Activated CD4-positive, alpha-beta T cell treated with anti-CD3 and anti-CD28 coated beads, Interleukin-2, amount 10 ng/mL, durations not matched to agents 7 days and 5 days (primary cell): ENCODE results near the gene RELN. TPM values are rescaled to one million over a fixed set of nuclear protein-coding genes. Genes with fewer than 3 reads are reported as not detected.

Experiments
- CTCF ChIA-PET: fragments of 350-600 bp; sonication (Branson Sonifier 250); formaldehyde crosslinking; loops from one replicate; lab custom pipeline; 2021; ENCODE audit warnings: antibody characterized with exemption; lab: Charles Lee
- POLR2A ChIA-PET: fragments of 350-600 bp; sonication (Branson Sonifier 250); formaldehyde crosslinking; loops from one replicate; lab custom pipeline; 2021; ENCODE audit warnings: antibody characterized with exemption; lab: Charles Lee
- DNase-seq: peaks from one replicate; pipeline ENCODE4 v3.0.0-alpha.2; 2020
- H3K27ac Mint-ChIP-seq: one replicate; pipeline ENCODE4 v1.8.0; 2021; ENCODE audit warnings: mild to moderate bottlenecking, moderate library complexity, mixed read lengths
- H3K27me3 Mint-ChIP-seq: one replicate; pipeline ENCODE4 v1.8.0; 2021; ENCODE audit warnings: mixed read lengths
- H3K36me3 Mint-ChIP-seq: one replicate; pipeline ENCODE4 v1.8.0; 2021; ENCODE audit warnings: low read depth, mixed read lengths
- H3K4me1 Mint-ChIP-seq: one replicate; pipeline ENCODE4 v1.8.0; 2021; ENCODE audit warnings: mixed read lengths
- H3K4me3 Mint-ChIP-seq: one replicate; pipeline ENCODE4 v1.8.0; 2021; ENCODE audit warnings: mild to moderate bottlenecking, moderate library complexity, mixed read lengths
- H3K9me3 Mint-ChIP-seq: one replicate; pipeline ENCODE4 v1.8.0; 2021; ENCODE audit warnings: mixed read lengths
- total RNA-seq, 2 experiments: library from RNA; stranded (reverse); gene quantifications; one replicate each; pipeline ENCODE4 v1.2.3, GENCODE V29; 2021

Gene RELN
- total RNA-seq, 2 experiments from 2014 or later, result not detected

DNA sequence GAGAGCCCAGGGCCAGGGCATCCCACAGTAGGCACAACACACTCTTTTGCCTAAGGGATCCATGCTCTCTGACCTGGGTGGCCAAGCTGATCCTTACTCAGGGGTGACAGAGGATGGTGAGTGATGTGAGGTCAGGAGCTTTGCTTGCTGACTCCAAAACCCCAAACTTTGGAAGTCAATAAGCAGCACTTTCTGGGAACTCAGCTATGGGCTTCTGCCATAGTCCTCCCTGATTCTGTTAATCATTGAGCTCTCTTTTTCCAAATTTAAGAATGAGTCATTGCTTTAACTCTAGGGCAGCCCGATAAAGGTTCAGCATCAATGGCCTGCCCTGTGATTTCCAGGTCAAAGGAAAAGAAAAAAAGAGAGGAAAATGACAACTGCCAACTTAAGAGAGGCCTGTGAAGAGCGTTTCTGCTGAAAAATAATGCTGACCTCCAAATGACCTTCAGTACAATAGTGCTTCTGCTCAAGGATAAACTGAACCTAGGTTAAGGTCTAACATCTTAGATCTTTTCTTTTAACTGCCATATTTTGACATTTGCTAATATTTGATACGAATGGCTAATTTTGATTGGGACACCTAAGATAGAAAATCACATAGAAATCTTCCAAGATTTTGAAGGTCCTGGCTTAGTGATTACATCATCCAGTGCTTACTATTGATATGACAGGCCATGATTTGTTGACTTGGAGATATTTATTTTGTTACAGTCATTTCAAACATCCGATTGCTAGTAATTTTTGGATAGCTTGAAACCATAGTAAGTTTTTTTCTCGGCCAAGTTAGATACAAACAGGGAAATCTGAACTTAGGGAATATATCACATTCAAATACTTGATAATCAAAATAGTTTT lies 20.8 kb upstream of the RELN start:
- ChIA-PET POLR2A (no interaction called here), CTCF (no interaction called here)
- Mint-ChIP-seq H3K9me3 (no peaks in the 10 kb centered on the region), H3K4me3 (no peak overlapping the region), H3K27me3 (peaks cover 3% of the 10 kb centered on the region), H3K4me1 (no peaks in the 10 kb centered on the region), H3K27ac (no peak overlapping the region), H3K36me3 (no peaks in the 10 kb centered on the region)
- DNase-seq, result no peak

DNA sequence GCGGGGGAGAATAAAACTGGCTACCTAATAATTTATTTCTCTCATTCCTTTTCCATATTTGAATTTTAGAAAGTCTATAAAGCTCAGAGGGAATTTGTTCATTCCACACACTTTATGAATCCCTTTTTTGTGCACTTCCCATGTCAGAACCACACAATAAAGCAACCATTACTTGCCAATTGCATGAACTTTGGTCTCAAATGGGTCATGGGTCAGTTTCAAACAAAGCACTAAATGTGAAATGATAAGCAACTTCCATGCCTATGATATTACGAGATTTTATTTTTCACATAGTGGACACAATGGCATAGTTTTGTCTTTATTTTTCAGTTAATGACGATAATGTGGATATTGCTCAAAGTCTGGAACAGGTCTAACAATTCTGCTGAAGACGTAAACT lies 18.6 kb upstream of the RELN start:
- ChIA-PET POLR2A (no interaction called here), CTCF (no interaction called here)
- DNase-seq, result no peak
- no peak overlapping the region for H3K4me3 Mint-ChIP-seq
- no peaks in the 10 kb centered on the region for H3K9me3 Mint-ChIP-seq
- H3K4me1 Mint-ChIP-seq, result no peaks in the 10 kb centered on the region
- H3K27ac Mint-ChIP-seq, result no peak overlapping the region
- no peaks in the 10 kb centered on the region for H3K36me3 Mint-ChIP-seq
- H3K27me3 Mint-ChIP-seq, result peaks cover 3% of the 10 kb centered on the region

DNA sequence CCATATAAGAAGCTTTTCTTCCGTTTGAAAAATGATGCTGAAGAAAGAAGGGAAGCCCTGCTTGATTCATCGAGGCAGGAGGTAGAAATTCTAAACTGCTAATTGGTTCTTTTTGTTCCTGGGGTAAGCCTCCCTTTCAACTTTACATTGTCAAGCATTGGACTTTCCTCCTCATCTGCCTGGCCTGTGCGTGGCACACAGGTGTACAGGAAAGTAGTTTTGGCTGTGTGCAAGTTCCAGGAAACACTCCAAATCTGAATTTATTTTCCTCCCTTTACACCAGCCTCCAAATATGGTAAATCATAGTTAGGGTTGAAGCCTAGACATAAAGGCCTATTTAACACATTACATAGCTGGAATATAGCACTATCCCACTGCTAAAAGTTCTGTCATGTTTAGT lies 18.2 kb upstream of the RELN start:
- no peaks in the 10 kb centered on the region for H3K36me3 Mint-ChIP-seq
- H3K4me3 Mint-ChIP-seq, result no peak overlapping the region
- no peak for DNase-seq
- peaks cover 3% of the 10 kb centered on the region for H3K27me3 Mint-ChIP-seq
- no peaks in the 10 kb centered on the region for H3K9me3 Mint-ChIP-seq
- ChIA-PET POLR2A (no interaction called here), CTCF (no interaction called here)
- no peaks in the 10 kb centered on the region for H3K4me1 Mint-ChIP-seq
- no peak overlapping the region for H3K27ac Mint-ChIP-seq

DNA sequence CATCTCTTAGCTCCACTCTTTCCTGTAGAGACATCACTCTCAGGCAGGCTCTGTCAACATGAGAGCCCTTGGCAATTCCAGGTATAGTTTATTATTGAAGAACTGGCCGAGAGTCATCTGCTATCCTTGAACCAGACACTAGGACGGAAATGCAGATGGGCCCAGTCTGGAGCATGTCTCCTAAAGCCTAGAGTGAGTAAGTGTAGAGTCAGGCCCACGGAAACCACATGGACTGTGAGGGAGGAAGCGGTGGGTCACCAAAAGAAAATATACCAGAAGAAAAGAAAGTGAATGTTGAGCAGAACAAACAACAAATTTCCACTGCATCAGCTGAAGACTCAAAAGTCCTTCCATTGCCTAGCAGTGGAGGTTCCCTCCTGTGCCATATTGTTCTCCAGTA lies 15.7 kb upstream of the RELN start:
- POLR2A ChIA-PET, result no interaction called here
- no peak for DNase-seq

DNA sequence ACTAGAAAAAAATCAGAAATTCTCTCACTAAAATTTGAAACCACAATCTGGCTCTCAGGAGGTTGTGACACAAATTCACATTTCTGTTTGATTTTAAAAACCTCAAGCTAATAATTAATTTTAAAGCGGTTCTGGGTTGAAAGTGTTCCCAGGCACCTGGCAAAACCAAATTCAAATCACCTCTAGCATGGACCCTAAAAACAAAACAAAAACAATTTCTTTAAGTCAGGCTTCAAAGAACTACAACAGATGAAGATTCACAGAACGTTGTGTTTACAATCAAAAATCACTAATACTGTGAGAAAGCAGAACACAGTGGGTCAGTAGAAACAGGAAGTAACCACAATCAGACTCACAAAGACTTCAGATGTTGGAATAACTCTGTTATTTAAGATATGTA lies 7.2 kb upstream of the RELN start:
- Mint-ChIP-seq H3K4me3 (no peak overlapping the region), H3K9me3 (no peaks in the 10 kb centered on the region), H3K36me3 (no peaks in the 10 kb centered on the region), H3K4me1 (no peaks in the 10 kb centered on the region), H3K27ac (no peak overlapping the region), H3K27me3 (peaks cover 18% of the 10 kb centered on the region)
- ChIA-PET CTCF (no interaction called here), POLR2A (no interaction called here)
- no peak for DNase-seq

More for the DNA sequence above, 15.7 kb upstream of the RELN start:
- H3K27ac Mint-ChIP-seq, result no peak overlapping the region
- H3K9me3 Mint-ChIP-seq, result no peaks in the 10 kb centered on the region
- no peaks in the 10 kb centered on the region for H3K36me3 Mint-ChIP-seq
- CTCF ChIA-PET, result no interaction called here
- H3K4me3 Mint-ChIP-seq, result no peak overlapping the region
- H3K27me3 Mint-ChIP-seq, result peaks cover 2% of the 10 kb centered on the region
- H3K4me1 Mint-ChIP-seq, result no peaks in the 10 kb centered on the region

DNA sequence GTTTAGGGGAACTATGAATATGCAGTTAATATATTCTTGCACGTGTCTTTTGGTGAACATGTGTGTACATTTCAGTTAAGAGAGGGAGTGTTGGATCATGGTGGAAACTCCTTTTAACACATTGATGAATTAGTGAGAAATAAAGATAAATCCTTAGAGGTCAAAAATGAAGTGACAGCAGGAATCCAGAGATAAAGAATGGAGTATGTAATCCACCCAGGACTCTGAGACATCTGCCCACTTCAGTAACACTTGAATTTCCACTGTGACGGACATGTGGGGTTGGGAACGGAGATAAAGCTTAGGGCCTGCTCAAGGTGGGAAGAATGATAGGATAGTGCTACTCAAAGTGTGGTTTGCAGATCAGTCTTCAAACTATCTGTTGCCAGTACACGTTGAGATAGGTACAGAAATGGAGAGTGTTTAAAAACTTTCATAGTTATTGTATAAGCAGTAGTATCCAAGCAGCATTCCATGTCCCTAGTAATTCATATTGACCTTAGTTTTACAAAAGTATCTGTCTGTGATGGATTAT lies 6.6 kb upstream of the RELN start:
- no peak for DNase-seq
- Mint-ChIP-seq H3K27me3 (peaks cover 23% of the 10 kb centered on the region), H3K27ac (no peak overlapping the region), H3K9me3 (no peaks in the 10 kb centered on the region), H3K4me3 (no peak overlapping the region), H3K4me1 (no peaks in the 10 kb centered on the region), H3K36me3 (no peaks in the 10 kb centered on the region)
- POLR2A ChIA-PET, result no interaction called here
- CTCF ChIA-PET, result no interaction called here

DNA sequence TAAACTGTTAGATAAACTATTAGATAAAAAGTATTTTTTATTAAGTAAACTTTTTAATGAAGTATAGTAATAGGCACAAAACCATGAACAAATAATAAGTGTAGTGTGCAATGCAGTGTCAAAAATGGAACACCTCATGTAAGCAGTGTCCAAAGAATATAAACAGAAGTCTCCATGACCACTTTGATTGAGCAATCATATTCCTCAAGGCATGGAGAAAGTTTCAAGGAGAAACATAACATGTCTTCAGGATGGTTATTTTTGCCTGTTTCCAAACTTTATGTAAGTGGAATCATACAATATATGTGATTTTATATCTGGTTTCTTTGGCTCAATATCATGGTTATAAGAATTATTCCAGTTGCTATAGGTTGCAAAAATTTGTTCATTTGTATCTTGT lies 6.1 kb upstream of the RELN start:
- H3K9me3 Mint-ChIP-seq, result no peaks in the 10 kb centered on the region
- peaks cover 27% of the 10 kb centered on the region for H3K27me3 Mint-ChIP-seq
- no peak for DNase-seq
- POLR2A ChIA-PET, result no interaction called here
- no peaks in the 10 kb centered on the region for H3K36me3 Mint-ChIP-seq
- CTCF ChIA-PET, result no interaction called here
- no peak overlapping the region for H3K27ac Mint-ChIP-seq
- H3K4me3 Mint-ChIP-seq, result no peak overlapping the region
- peaks cover 1% of the 10 kb centered on the region for H3K4me1 Mint-ChIP-seq

DNA sequence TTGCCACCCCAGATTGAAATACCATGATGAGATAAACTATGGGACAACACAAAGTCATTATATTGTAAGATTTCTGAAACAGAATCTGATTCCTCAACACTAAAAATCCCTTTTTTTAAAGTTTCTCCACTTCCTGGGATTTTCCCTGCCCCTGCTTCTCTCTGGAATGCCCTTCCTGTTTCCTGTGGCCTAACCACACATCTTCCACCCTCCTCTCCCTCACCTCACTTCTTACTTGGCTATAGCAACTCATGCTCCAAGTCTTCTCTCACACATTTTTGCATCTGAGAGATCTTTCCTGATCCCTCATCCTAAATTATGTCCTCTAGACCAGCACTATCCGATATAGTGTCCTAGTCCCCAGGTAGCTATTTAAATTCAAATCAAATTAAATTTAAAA lies 4.1 kb upstream of the RELN start:
- Mint-ChIP-seq H3K4me3 (no peak overlapping the region), H3K27ac (no peak overlapping the region), H3K36me3 (no peaks in the 10 kb centered on the region), H3K4me1 (peaks cover 6% of the 10 kb centered on the region), H3K9me3 (no peaks in the 10 kb centered on the region), H3K27me3 (peaks cover 30% of the 10 kb centered on the region)
- ChIA-PET POLR2A (no interaction called here), CTCF (no interaction called here)
- DNase-seq, result no peak

DNA sequence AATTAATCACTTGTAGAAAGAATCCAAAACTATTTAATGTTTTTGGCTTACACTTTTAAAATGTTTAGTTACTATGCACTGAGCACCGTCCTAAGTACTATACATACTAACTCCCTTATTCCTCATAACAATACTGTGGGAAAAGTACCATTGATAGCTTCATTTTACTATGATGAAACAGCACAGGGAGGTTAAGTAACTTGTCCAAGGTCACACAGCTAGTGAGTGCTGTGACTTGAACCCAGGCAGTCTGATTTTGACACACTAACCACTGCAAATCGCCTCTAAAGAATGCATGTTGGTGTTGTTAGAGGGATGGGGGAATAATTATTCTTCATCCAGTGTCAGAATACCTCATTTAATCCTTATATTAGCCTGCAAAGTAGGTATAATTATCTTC lies 1.9 kb upstream of the RELN start:
- ChIA-PET POLR2A (no interaction called here), CTCF (interaction anchor here (0.6 kb wide), 1 partner anchor 605 kb away, joined by 3 read pairs; no protein-coding TSS in a partner anchor)
- Mint-ChIP-seq H3K4me3 (no peak overlapping the region), H3K36me3 (no peaks in the 10 kb centered on the region), H3K4me1 (peaks cover 6% of the 10 kb centered on the region), H3K27ac (no peak overlapping the region), H3K9me3 (no peaks in the 10 kb centered on the region), H3K27me3 (peaks cover 45% of the 10 kb centered on the region)
- no peak for DNase-seq

DNA sequence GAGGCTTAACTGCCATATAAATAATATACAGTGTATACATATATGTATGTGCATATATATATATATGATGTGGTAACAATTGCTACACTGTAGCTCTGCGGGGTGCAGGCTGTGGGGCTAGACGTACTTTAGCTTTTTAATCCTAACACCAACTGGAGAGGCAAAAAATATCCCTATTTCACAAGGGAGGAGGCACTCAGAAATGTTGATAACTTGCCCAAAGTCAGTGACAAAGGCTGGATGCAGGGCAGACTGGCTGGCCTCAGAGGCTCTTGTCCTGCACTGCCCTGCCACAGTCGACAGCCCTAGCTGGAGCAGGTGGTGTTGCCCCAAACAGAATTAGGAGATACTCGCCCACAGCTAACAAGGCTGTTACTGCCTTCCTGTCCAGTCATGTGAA lies 1.5 kb upstream of the RELN start:
- ChIA-PET POLR2A (no interaction called here), CTCF (no interaction called here)
- H3K27me3 Mint-ChIP-seq, result peaks cover 46% of the 10 kb centered on the region
- H3K4me3 Mint-ChIP-seq, result no peak overlapping the region
- peaks cover 6% of the 10 kb centered on the region for H3K4me1 Mint-ChIP-seq
- no peaks in the 10 kb centered on the region for H3K9me3 Mint-ChIP-seq
- DNase-seq, result no peak
- H3K36me3 Mint-ChIP-seq, result no peaks in the 10 kb centered on the region
- no peak overlapping the region for H3K27ac Mint-ChIP-seq

DNA sequence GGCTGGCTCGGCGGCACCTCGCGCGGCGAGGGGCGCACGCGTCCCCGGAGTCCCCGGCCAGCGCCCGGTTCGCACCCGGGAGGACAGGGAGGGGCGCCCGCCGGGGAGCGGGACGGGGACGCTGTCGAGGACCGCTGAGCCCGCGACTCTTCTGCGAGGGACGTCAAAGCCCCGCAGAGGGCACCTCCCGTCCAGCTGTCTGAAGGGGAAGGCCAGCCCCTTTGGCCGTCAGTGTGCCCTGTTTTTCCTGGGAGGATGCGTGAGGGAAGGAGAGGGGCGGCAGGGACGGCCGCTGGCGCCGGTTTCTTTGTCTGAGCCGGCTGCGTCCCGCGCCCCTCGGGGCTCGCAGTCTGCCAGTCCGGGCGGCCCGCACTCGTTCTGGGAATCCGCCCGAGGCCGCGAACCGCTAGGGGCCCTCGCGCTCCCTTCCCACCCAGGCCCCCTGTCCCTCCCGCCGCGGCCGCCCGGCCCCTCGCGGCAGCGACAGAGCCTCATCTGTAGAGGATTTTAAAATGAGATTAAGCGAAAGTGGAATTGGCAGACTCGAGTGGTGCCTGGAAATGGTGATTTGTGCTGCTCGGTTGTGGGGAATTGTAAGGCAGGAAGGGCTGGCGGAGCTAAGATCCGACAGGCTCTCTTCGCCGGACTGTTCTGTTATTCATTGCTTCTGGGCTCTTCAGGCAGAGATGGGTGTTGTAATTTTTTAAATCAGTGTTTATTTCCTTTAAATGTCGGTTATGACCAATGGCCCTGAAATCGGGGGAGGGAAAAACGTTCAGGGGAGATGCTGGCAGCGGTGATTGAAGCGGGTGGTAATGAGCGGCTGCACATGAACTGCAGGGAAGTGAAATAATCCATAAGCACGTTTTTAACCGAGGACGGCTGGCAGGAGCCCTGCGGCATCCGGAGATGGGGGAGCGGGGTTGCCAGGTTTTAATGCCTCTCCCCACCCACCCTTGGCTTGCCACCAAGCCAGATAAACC lies 618 bp upstream of the RELN start:
- no peaks in the 10 kb centered on the region for H3K36me3 Mint-ChIP-seq
- DNase-seq, result no peak
- peak overlapping the region; percentile 54 for H3K4me3 Mint-ChIP-seq
- H3K27me3 Mint-ChIP-seq, result peaks cover 52% of the 10 kb centered on the region
- H3K4me1 Mint-ChIP-seq, result peaks cover 6% of the 10 kb centered on the region
- CTCF ChIA-PET, result no interaction called here
- H3K27ac Mint-ChIP-seq, result no peak overlapping the region
- no peaks in the 10 kb centered on the region for H3K9me3 Mint-ChIP-seq
- POLR2A ChIA-PET, result no interaction called here

DNA sequence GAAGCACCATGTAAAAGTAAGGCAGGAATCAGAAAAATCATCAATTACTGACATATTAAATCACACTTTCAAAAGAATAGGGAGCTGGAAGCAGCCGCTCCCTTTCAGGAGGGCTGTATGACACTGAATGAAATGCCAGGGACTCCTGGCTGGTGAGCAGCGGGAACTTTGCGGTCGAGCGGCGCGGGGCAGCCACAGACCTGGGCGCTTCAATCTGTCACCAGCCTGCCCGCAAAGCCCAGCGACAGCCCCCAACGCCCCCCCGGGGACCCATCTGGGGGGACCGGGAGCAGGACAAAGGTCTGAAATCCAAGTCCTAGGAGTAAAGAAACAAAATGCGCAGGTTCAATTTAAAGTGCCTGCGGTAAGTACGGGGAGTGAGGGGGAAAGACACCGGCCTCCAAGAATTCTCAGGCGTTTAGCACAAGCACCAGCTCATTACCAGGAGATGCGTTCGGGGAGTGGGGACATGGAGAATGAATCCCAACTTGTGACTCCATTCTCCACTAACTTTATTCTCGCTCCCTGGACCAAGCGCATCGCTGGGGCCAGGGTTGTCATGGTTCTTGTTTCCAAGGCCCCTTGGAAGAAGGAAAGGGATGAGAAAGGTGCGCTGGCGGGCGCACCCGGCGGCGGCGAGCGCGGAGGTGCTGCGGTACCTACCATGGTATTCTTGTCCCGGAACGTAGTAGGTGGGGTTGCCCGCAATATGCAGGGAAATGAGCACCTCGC lies 824 bp downstream of the RELN start:
- peaks cover 54% of the 10 kb centered on the region for H3K27me3 Mint-ChIP-seq

More for the DNA sequence above, 824 bp downstream of the RELN start:
- ChIA-PET CTCF (no interaction called here), POLR2A (no interaction called here)
- Mint-ChIP-seq H3K9me3 (no peaks in the 10 kb centered on the region), H3K27ac (no peak overlapping the region), H3K4me1 (peaks cover 6% of the 10 kb centered on the region), H3K36me3 (no peaks in the 10 kb centered on the region), H3K4me3 (peak overlapping the region; percentile 19)
- no peak for DNase-seq
